ENCODE results near the gene ZFAND2A.

Gene ZFAND2A

DNA sequence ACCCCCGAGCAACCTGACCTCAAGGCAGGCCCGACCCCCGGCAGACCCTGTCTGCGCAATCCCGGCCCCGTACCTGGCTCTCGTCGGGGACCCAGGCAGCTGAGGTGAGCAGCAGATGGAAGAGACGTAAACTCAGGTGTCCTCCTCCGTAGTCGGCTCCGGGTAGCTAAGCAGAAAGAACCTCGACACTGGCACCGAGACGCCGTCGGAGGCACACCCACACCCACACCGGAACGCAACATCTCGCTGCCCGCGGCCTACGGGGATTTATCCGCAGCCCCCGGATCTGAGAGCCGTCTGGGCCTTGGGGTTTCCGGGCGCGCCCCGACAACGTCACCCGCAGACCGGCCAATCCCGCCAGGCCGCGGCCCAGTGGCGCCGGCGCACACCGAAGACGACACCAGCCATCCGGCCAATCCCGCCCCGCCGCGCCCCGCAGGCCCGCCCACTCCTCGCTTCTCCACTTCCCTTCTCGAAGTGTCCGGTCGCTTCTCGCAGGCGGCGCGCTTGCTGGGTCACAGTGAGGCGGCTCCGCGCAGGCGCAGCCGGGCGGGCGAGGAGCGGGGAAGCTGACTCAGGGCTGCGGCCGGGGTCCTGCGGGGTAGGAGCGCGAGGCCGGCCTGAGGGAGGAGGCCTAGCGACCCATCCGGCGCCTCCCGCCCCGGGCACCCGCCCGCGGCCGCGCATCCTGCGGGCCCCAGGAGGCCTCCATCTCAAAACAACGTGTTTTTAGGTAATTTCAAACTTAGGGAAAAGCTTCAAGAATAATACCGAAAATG is at the start of gene ZFAND2A:
TSS of gene ZFAND2A (minus strand) at position 306 of the 779 bp plus-strand sequence. CDS start 1,984 bp downstream, outside the sequence.
- TF ChIP-seq TCF12 (IDR thresholded peaks at IDR 0.05; ENCODE audit: low read depth) (peak; percentile 55; the same call in 1 of the 2 replicates), CREB1 (IDR thresholded peaks at IDR 0.05; ENCODE audit: low read depth) (peak; percentile 99), YY1 (IDR thresholded peaks at IDR 0.05; ENCODE audit: low read depth) (peak; percentile 48; the same call in 1 of the 2 replicates), TAF1 (IDR thresholded peaks at IDR 0.05; ENCODE audit: low read depth) (peak; percentile 67; the same call in 1 of the 2 replicates)
- TF ChIP-seq, protein P1, sequence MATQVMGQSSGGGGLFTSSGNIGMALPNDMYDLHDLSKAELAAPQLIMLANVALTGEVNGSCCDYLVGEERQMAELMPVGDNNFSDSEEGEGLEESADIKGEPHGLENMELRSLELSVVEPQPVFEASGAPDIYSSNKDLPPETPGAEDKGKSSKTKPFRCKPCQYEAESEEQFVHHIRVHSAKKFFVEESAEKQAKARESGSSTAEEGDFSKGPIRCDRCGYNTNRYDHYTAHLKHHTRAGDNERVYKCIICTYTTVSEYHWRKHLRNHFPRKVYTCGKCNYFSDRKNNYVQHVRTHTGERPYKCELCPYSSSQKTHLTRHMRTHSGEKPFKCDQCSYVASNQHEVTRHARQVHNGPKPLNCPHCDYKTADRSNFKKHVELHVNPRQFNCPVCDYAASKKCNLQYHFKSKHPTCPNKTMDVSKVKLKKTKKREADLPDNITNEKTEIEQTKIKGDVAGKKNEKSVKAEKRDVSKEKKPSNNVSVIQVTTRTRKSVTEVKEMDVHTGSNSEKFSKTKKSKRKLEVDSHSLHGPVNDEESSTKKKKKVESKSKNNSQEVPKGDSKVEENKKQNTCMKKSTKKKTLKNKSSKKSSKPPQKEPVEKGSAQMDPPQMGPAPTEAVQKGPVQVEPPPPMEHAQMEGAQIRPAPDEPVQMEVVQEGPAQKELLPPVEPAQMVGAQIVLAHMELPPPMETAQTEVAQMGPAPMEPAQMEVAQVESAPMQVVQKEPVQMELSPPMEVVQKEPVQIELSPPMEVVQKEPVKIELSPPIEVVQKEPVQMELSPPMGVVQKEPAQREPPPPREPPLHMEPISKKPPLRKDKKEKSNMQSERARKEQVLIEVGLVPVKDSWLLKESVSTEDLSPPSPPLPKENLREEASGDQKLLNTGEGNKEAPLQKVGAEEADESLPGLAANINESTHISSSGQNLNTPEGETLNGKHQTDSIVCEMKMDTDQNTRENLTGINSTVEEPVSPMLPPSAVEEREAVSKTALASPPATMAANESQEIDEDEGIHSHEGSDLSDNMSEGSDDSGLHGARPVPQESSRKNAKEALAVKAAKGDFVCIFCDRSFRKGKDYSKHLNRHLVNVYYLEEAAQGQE (IDR thresholded peaks at IDR 0.05; ENCODE audit: low read depth): no peak
- TF ChIP-seq, protein P2, sequence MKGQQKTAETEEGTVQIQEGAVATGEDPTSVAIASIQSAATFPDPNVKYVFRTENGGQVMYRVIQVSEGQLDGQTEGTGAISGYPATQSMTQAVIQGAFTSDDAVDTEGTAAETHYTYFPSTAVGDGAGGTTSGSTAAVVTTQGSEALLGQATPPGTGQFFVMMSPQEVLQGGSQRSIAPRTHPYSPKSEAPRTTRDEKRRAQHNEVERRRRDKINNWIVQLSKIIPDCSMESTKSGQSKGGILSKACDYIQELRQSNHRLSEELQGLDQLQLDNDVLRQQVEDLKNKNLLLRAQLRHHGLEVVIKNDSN (IDR thresholded peaks at IDR 0.05): no peak
- TF ChIP-seq, protein P3, sequence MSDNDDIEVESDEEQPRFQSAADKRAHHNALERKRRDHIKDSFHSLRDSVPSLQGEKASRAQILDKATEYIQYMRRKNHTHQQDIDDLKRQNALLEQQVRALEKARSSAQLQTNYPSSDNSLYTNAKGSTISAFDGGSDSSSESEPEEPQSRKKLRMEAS (IDR thresholded peaks at IDR 0.05): peak; percentile 60; the same call in 1 of the 2 replicates

- TF ChIP-seq TCF12 (IDR thresholded peaks at IDR 0.05; ENCODE audit: low read depth) (no peak), TEAD4 (IDR thresholded peaks at IDR 0.05) (no peak), CREB1 (IDR thresholded peaks at IDR 0.05; ENCODE audit: low read depth) (no peak), CEBPB (IDR thresholded peaks at IDR 0.05) (no peak), NFIC (IDR thresholded peaks at IDR 0.05) (no peak), RAD21 (IDR thresholded peaks at IDR 0.05; ENCODE audit: low read depth) (no peak), ZBTB7A (IDR thresholded peaks at IDR 0.05; ENCODE audit: low read depth) (no peak), TAF1 (IDR thresholded peaks at IDR 0.05; ENCODE audit: low read depth) (no peak), YY1 (IDR thresholded peaks at IDR 0.05; ENCODE audit: low read depth) (no peak), FOXM1 (IDR thresholded peaks at IDR 0.05; ENCODE audit: borderline replicate concordance, low read depth) (no peak), EP300 (IDR thresholded peaks at IDR 0.05; ENCODE audit: borderline replicate concordance) (no peak), EGR1 (IDR thresholded peaks at IDR 0.05) (no peak)
- TF ChIP-seq, protein P1 (IDR thresholded peaks at IDR 0.05; ENCODE audit: low read depth): no peak
- TF ChIP-seq, protein P3 (IDR thresholded peaks at IDR 0.05): no peak
- TF ChIP-seq, protein P2 (IDR thresholded peaks at IDR 0.05): no peak
These were observed 49.1 kb upstream of the ZFAND2A start for GRCh38 chr7:1209097-1209496.

DNA sequence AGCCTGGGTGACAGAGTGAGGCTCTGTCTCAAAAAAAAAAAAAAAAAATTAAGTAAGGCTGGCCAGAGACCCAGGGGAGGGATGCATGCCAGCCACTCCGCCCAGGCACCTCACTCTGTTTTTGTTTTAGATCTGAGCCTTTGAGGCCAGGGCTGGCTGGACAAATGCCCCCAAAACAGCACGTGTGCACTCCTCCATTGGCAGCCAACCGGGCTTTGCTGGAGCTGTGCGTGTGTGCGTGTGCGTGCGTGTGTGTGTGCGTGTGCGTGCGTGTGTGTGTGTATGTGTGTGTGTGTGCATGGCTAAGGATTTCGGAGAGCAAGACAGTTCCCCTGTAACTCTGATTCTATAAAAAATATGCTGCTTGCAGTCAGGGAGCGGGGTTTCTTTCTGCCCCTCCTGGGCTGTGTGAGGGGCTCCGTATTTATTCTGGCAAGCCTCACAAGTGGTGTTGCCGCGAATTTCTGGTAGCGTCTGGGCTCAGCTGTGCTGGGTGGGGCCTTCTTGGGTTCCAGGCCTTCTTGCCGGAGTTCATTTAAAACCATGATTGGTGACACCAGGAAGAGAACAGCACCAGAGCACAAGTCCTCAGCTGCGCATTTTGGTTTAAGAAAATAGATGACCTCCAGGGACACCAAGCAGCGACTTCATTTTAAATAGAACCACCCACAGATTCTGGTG is 44.6 kb upstream of the ZFAND2A start:
- TF ChIP-seq CEBPB (IDR thresholded peaks at IDR 0.05): no peak
- TF ChIP-seq EGR1 (IDR thresholded peaks at IDR 0.05): no peak
- TF ChIP-seq TAF1 (IDR thresholded peaks at IDR 0.05; ENCODE audit: low read depth): no peak
- TF ChIP-seq NFIC (IDR thresholded peaks at IDR 0.05): no peak
- no peak for TF ChIP-seq ZBTB7A (IDR thresholded peaks at IDR 0.05; ENCODE audit: low read depth)
- TF ChIP-seq CREB1 (IDR thresholded peaks at IDR 0.05; ENCODE audit: low read depth): no peak
- TF ChIP-seq FOXM1 (IDR thresholded peaks at IDR 0.05; ENCODE audit: borderline replicate concordance, low read depth): no peak
- TF ChIP-seq EP300 (IDR thresholded peaks at IDR 0.05; ENCODE audit: borderline replicate concordance): no peak
- TF ChIP-seq, protein P1 (IDR thresholded peaks at IDR 0.05; ENCODE audit: low read depth): no peak

DNA sequence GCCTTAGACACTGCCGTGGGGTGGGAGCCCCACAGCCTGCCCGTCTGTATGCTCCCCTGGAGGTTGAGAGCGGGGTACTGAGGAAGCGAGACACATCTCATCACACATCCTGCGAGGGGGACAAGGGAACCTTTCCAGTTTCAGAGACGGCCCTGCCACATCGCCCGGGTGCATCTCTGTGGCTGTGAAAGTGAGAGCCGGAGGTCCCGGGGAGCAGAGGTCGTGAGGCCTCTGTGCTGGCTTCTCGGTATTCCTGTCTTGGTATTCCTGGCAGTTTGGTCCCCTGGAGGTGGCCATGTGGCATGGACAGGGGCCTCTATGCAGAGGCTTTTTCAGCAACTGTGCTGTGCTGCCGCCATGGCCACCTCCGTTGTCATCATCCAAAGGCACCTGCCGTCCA is 41.9 kb upstream of the ZFAND2A start:
- TF ChIP-seq RAD21 (IDR thresholded peaks at IDR 0.05; ENCODE audit: low read depth) (no peak), NFIC (IDR thresholded peaks at IDR 0.05) (no peak), EGR1 (IDR thresholded peaks at IDR 0.05) (no peak), EP300 (IDR thresholded peaks at IDR 0.05; ENCODE audit: borderline replicate concordance) (no peak), TEAD4 (IDR thresholded peaks at IDR 0.05) (no peak), CEBPB (IDR thresholded peaks at IDR 0.05) (no peak), CREB1 (IDR thresholded peaks at IDR 0.05; ENCODE audit: low read depth) (no peak), TAF1 (IDR thresholded peaks at IDR 0.05; ENCODE audit: low read depth) (no peak), FOXM1 (IDR thresholded peaks at IDR 0.05; ENCODE audit: borderline replicate concordance, low read depth) (no peak), ZBTB7A (IDR thresholded peaks at IDR 0.05; ENCODE audit: low read depth) (no peak)
- TF ChIP-seq, protein P3 (IDR thresholded peaks at IDR 0.05): no peak
- TF ChIP-seq, protein P2 (IDR thresholded peaks at IDR 0.05): no peak

Measured in Ishikawa (cell line).